ENCODE results near the gene C17orf100.
A peak's percentile ranks its signal among the peaks of the same experiment; 100 is the strongest.
"Not testable (repeated sequence)": the region's sequence is repeated elsewhere in the genome, so short reads cannot be mapped to it uniquely, and the experiment has no call there.

The C17orf100 gene

DNA sequence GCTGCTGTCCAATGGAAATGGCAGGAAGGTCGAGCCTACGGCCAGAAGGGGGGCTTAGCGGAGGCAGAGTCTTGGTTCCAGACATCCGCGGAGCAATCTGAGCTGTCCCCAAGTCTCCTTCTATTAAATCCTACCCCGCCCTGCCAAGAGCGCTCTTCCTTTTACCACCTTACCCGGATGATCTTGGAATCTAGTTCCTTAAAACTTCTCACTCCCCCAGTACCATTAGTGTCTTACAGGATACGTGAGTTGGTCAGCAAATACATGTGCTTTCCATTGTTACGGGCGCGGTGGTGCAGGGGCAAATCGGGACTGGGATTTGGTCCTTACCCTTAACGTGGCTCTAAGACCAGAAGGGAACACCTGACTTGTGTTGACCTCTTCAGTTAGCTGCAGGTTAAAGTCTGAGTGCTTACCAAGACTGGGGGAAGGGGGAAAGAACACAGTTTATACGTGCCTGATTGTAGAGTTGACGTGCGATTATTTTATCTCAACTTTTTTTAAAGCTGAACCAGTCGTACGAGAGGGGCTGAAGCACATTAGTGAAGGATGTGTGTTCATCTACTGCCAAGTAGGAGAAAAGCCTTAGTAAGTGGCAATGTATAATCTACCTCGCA, 10.2 kb upstream of the C17orf100 start:
- FAIRE-seq, result no peak

DNA sequence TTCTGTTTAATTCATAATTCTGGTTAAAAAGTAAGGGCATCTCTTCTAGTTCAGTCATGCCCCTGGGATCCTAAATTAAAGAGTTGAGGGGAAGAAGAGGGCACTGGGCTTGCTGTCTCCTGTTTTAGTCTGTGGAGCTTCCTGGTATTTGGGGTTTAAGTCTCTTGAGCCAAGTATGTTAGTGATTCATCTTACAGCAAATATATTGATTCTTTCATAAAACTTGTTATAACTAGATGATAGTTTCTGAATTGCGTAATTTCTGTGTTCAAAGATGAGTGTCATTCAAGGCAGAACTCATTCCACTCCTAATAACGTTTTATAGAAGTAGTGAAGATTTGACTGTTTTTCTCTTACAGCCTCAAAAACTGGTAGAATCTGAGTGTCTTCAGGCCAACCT, 9.0 kb upstream of the C17orf100 start:
- FAIRE-seq, result no peak

DNA sequence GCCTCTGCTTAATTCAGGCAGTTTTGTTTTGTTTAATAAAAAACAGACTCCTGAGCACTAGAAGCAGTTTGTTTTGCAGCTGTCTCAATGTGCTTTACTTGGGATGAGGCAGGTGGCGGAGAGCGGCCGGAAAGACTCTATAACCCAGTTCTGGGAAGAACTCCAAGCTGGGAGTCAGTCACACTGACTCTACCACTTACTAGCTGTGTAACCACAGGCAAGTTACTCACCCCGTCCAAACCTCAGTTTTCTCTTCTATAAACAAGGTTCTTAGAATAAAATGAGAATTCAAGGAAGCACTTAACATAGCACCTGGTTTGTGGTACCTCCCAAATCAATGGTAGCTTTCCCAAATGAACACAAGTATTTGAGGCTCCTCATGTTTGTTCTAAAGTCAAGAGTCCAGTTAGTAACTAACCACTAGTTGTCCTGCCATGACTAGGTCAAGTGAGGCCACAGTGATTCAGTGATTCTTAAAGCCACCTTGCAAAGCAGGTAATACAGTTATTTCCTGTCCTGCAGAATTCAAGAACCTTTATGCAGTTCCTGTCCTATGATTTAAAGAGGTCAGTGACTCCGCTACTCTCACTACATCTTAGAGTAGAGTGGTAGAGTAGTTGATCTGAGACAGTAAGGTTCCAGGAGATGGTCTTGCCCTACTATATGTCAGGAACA, 8.0 kb upstream of the C17orf100 start:
- no peak for FAIRE-seq

DNA sequence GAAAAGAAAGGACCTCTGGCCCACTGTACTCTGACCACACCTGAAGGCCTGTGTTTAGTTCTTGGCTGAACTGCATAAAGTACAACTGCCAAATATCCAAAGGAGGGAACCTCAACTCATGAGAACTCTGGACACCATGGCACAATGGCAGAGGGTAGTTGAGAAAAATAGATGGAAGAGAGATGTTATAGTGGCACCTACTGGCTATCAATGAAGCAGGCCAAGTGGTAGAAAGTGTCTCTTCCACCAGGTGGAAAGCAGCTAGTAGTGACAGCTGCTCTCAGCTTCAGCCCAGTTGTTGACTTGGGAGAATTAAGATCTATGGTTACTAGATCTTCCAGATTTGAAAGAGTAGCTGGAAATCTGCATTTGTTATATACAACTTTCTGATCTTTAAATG, 3.4 kb upstream of the C17orf100 start:
- no peak for FAIRE-seq

DNA sequence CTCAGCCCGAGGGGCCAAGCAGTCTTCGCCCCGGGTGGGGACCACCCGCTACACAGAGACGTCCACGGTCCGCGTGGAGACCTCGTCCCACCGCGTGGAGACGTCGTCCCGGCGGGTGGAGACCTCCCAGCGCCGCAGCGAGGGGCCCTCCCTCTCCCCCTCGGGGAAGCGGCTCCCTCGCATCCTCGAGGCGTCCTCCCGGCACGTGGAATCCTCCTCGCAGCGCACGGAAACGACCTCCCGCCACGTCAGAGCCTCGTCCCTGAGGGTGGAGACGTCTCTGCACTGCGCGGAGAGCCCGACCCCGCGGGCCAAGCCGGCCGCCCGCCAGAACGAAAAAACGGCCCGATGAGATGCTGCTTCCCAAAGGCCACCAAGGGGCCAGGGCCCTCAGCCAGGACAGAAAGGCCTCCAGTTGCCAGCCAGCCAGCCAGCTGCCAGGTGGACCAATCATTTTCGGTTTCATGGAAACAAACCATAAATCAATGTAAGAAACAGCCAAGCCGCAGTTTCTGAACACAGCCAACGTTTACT, 424 bp downstream of the C17orf100 start:
- no peak for FAIRE-seq

DNA sequence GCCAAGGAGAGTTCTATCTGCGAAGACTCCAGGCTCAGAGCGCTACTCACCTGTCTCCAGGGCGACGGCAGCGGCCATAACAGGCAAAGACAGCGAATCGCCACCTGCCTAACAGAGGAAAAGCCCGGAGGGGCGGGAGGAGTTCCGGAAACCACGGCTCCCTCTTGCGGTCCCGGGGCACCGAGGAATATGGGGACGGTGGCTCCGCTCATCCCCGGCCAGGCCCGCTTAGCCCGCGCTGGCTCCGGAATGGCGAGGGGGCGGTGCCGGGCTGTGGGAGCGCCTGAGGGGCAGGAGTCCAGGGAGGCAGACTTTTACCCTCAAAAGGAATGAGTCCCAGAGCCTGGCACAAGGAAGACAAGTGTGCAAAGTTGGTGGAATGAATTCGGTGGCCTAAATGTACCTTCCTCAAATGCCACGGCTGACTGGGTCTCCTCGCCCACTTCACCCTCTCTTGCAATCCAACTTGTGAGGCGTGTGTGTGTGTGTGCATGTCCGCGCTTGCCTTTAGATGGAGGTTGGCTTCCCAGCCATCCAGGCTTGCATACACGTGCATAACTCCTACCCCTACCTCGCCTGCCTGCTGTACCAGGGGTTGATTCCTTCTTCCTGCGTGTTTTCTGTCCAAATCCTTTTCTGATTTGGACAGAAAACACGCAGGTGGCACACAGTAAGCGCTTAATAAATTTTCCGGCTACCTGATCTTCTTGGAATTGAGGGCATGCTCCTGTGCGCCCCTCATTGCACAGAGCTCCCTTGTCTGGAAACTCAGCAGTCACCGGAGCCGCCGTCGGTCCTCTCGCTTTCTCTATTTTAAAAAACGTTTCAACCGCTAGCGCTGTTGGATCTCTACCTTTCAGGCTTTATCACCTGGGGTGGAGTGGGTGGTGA, 3.5 kb downstream of the C17orf100 start:
- FAIRE-seq, result no peak

DNA sequence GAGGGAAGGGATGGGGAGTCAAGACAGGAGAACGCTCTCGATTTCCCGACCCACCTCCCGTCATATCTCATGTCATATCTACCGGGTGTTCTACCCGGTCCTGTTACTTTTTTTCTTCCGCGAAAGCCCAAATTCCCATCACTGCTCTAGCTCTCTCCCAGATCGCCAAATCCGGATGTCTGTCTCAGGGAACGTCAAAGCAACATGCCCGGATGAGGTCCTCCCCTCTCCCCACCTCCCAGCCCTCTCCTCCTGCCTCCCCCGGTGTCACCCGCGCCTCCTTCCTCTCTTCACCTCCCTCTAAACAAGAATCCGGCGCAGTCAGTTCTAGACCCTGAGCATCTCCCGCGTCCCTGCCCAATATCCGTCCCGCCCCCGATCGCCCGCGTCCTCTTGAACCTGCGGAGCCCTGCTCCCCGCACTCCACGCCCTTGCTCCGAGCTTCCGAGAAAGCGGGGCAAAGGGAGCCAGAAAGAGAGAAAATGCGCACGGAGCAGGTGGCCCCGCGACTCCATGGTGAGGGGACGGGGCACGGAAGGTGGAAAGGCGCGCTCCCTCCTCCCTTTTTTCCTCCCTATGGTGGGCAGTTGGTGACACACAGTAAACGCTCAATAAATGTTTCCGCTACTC, 4.3 kb downstream of the C17orf100 start:
- not testable (repeated sequence) for FAIRE-seq

DNA sequence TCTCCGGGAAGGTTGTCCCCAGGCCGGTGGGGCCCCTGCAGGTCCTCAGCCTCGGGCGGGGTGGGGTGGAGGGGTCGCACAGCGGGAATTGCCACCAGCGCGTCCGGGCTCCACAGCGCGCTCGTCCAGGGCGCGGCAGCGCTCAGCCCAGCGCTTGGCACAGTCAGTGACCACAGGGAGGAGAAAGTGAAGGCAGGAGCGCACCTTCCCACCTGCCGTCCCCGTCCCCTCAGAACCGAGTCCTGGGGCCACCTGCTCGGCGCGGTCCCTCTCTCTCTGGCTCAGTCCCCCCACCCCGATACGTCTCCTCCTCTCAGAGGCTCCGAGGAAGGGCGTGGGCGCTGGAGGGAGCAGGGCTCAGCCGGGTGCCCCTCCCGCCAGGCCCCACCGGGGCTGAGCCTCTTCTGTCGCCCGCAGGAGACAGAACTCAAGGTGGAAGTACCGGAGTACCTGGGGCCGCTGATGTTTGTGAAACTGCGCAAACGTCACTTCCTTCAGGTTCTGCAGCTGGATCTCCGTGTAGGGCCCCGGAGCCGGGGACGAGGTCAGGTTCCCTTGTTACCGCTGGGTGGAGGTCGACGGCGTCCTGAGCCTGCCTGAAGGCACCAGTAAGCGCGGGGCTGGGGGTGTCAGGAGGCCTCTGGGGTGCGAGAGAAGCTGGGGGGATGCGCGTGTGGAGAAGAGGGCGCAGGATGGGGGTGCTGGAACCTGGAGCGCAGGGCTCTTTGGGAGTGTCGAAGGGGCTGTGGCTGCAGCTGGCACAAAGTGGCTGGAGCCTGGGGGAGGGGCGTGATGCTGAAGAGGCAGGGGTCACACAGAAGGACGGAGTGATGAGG, 5.5 kb downstream of the C17orf100 start:
- FAIRE-seq, result not testable (repeated sequence)

DNA sequence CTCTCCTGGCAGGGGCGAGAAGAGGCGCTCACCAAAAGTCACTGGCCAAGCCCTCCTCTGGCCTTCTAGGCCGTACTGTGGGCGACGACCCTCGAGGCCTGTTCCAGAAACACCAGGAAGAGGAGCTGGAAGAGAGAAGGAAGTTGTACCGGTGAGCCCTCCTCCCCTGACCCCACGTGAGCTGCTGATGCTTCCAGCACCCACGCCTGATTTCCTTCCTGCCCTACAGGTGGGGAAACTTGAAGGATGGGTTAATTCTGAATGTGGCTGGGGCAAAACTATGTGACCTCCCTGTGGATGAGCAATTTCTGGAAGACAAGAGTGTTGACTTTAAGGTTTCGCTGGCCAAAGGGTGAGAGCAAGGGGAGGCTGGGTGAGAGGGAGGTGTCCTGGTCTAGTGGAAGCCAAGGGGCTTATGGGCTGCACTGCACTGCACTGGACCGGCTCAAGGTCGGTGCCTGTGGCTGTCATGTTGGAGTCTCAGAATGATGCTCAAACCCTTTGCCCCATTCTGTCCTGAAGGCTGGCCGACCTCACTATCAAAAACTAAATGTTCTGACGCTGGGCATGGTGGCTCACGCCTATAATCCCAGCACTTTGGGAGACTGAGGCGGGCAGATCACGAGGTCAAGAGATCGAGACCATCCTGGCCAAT, 6.2 kb downstream of the C17orf100 start:
- FAIRE-seq, result no peak

DNA sequence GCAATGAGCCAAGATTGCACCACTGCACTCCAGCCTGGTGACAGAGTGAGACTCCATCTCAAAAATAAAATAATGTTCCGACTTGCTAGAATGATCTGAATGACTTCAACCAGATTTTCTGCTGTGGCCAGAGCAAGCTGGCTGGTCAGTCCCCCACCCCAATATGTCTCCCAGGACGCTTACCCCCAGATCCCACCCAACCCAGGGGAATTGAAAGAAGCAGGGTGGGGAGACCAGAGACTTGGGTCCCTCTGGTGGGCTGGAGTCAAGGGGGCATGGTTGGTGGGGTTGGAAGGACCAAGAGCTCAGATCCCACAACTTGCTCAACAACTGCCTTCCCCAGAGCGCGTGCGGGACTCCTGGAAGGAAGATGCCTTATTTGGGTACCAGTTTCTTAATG, 6.8 kb downstream of the C17orf100 start:
- FAIRE-seq, result not testable (repeated sequence)

DNA sequence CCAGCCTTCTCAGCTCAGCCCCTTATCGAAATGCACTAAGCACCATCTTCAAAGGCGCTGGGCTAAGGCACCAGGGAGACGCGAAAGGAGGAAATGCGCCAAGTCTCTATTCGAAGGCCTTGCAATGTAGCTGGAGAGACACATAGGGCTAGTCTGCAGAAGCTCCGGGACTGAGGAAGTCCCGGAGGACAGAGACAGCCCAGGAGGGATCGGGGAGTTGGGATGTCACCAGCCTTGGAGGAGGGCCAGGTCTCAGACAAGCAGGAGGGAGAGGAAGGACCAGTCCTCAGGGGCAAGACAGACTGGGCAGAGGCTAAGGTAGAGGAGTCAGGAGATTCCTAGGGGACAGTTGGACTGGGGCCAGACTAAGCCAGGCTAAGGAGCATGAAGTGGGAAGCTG, 8.5 kb downstream of the C17orf100 start:
- FAIRE-seq, result no peak

DNA sequence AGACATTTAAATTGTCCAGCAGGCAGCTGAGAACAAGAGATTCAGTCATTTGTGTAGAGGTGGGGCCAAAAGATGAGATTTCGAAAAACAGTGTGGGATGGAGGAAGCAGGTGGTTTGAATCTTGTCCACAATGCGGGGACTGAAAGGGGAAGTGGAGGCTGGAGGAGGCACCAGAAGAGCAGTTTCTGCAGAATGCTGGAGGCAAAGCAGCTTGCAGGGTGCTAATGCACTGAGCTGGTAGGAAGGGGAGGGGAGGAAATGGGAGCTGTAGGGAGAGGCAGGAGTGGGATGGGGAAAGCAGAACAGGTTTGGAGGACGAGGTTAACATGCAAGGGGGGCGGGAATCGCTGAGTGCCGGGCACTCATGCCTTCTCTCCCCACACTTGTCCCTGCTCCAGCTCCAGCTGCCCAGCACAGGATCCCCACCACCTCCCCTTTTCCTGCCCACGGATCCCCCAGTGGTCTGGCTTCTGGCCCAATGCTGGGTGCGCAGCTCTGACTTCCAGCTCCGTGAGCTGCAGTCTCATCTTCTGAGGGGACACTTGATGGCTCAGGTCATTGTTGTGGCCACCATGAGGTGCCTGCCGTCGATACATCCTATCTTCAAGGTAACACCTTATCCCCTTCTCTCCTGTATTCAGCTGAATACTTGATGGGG, 9.4 kb downstream of the C17orf100 start:
- FAIRE-seq, result no peak

DNA sequence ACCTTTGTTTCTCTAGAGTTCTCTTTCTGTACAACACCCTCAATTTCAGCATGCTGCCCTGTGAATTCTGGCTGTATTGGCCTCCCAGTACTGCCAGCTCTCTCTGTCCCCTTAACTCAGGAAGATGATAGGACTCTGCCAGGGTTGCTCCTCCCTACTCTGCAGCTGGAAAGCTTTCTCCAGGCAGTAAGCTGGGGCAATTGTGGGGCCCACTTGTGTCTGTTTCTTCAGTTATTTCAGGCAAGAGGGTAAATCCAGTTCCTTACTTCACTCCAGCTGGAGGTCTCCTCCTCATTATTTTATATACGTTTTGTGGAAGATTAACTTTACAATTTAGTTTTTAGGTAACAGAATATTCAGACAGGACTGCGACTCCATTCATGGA, 9.9 kb downstream of the C17orf100 start:
- no peak for FAIRE-seq

DNA sequence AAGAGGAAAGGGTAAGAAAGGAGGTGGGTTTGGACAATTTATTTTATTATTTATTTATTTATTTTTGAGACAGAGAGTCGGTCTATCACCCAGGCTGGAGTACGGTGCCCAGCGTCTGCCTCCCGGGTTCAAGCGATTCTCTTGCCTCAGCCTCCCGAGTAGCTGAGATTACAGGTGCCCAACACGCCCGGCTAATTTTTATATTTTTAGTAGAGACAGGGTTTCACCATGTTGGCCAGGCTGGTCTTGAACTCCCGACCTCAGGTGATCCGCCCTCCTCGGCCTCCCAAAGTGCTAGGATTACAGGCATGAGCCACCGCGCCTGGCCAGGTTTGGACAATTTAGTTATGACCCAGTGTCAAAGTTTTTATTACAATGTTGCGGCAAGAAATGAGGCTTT, 11.6 kb downstream of the C17orf100 start:
- not testable (repeated sequence) for FAIRE-seq

DNA sequence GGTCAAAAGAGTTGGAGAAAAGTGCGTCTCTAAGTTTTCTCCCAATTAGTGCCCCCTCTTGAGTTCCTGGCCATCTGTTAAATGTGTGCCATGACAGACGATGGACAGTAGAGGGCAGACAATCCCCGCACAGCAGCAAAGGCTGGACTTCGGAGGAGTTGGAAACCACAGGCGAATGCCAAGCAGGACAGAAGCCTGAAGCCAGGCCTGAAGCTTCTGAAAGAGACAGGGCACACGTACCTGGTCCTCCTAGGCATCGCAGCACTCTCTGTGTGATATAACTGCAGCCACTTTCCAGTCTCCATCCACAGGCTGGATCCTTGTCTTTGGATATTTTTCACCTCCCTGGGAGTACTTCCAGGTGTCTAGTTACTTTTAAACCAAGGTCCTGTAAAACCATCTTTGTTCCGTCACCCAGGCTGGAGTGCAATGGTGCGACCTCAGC, 14.5 kb downstream of the C17orf100 start:
- peak; percentile 89 for FAIRE-seq

DNA sequence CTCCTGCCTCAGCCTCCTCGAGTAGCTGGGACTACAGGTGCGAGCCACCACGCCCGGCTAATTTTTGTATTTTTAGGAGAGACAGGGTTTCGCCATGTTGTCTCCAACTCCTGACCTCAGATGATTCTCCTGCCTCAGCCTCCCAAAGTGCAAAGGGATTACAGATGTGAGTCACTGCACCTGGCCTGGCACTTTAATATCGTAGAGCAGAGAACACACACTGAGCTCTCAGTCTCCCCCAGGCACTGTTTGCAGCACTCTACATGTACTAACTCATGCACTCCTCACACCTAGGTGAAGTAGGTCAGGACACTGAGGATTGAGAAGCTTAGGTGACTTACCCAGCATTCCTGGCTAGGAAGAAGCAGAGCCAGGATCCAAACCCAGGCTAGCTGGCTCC, 15.0 kb downstream of the C17orf100 start:
- FAIRE-seq, result no peak

DNA sequence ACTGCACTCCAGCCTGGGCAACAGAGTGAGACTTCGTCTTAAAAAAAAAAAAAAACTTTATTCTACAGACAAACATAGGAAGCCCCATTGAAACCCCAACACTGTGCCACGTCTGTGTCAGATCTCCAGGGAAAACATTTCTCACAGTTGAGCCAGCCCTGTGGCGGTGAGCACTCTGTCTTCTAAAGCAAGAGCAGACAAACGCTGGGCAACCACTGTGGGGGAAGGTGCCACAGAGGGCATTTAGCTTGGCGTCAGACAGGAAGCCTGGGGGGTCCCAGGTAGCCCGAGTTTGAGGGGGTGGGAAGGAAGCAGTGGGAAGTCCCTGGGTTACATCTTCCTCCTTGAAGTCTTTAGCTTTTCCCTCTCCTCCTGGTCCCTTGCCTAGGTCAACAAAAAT, 16.0 kb downstream of the C17orf100 start:
- no peak for FAIRE-seq

DNA sequence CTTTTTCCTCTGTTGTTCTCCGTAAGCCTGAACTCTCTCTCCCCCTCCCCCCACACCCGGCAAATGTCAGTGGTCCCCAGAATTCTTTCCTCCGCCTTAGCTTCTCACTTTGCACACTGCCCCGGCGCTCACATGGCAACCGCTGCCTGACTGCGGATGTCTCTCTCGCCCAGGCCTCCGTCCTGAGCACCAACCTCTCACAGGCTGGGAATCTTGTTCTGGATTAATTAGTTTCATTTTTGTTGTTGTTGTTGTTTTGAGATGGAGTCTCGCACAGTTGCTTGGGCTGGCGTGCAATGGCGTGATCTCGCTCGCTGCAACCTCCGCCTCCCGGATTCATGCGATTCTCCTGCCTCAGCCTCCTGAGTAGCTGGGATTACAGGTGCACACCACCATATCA, 16.7 kb downstream of the C17orf100 start:
- FAIRE-seq, result no peak

DNA sequence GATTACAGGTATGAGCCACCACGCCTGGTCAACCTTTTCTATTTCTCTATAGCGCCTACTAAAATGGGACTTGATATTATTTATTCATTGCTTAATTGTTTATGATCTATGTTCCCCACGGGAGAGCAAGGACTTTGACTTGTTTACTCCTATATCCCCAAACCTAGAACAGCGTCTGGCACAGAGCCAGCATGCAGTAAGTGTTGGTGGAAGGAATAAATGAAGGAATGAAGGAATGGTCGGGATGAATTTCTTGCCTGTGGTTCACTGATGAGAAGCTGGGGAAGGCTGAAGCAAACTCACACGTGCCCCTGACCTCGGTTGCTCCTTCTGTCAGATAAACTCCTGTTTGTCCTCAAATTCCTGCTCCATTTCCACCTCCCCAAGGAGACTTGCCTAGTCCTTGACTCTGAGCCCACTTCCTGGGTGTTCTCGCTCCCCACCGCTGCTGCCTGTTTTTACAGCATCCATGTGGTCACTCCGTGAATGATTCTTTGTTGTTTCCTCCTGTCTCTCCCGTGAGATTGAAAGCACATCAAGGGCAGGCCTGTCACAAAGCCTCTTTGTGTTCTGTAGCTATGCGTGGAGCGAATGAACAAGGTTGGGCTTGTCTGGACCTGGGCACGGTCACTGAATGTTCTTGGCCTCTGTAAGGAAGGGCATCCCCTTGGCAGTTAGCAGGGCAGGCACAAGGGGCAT, 17.3 kb downstream of the C17orf100 start:
- no peak for FAIRE-seq

DNA sequence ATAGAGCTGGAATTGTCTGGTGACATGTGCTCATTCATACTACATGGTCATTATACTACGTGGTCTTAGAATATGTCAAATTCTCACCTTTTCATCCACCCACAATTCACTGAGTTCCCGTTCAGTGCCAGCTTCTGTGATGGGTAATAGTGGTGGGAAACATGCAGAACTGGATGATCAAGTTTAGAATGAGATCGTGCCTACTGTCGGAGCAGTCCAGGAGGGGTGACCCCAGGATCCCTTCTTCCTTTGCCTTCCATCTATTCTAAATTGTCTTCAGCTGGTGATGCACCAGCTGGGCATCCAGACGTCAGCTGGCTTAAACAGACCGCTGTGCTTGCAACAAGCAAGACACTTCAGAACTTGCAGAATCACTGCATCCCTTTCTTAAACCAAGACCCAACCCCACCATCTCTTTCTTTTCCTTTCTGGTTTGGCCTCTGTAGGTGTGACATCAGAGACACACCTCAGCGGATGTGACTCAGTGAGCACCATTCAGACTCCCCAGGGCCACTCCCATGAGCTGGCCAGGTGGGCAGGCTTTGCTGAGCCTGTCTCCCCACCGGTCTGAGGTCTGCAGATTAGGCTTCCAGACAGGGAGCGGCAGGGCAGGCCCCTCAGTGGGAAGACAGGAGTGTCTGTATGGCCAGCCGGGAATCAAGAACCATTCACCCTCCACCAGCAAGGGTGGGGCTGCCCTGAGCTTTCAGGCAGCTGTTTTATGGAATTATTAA, 18.1 kb downstream of the C17orf100 start:
- no peak for FAIRE-seq

Data from G401.6 (cell line).